ENCODE measurements around the gene ZNF492. TPM values are rescaled to one million over a fixed set of nuclear protein-coding genes. Genes with fewer than 3 reads are reported as not detected.

ZNF492 gene
- total and polyA plus RNA-seq, 9 donors: 0.31 to 1.4 (median 0.57) TPM

- H3K36me3 ChIP-seq: no peaks in the 10 kb centered on the region
- intact Hi-C loops (cut with DNase I): no loop called here
- H3K9me3 ChIP-seq: no peaks in the 10 kb centered on the region
- peaks cover 20% of the 10 kb centered on the region for H3K4me1 ChIP-seq (ENCODE audit: insufficient read depth)
- H3K4me3 ChIP-seq: no peak overlapping the region
- DNase-seq: peak; percentile 75 to 85 (median 83)
- H3K27me3 ChIP-seq: no peaks in the 10 kb centered on the region
- H3K27ac ChIP-seq: peak overlapping the region; percentile 65 to 86
- WGBS, 3 donors: 23 to 60% (median 34%) methylated on average over 25 to 44 of the region's 44 CpGs
- TF ChIP-seq EP300 (IDR thresholded peaks at IDR 0.05): no peak
- TF ChIP-seq, protein P1, sequence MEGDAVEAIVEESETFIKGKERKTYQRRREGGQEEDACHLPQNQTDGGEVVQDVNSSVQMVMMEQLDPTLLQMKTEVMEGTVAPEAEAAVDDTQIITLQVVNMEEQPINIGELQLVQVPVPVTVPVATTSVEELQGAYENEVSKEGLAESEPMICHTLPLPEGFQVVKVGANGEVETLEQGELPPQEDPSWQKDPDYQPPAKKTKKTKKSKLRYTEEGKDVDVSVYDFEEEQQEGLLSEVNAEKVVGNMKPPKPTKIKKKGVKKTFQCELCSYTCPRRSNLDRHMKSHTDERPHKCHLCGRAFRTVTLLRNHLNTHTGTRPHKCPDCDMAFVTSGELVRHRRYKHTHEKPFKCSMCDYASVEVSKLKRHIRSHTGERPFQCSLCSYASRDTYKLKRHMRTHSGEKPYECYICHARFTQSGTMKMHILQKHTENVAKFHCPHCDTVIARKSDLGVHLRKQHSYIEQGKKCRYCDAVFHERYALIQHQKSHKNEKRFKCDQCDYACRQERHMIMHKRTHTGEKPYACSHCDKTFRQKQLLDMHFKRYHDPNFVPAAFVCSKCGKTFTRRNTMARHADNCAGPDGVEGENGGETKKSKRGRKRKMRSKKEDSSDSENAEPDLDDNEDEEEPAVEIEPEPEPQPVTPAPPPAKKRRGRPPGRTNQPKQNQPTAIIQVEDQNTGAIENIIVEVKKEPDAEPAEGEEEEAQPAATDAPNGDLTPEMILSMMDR (IDR thresholded peaks at IDR 0.05): no peak
- TF ChIP-seq POLR2A (IDR thresholded peaks at IDR 0.05): no peak
Observed at GRCh38 chr19:22617614-22618320, 16.4 kb upstream of the ZNF492 start.

GRCh38 chr19:22619371-22619770, 14.8 kb upstream of the ZNF492 start:
- no peak overlapping the region for H3K4me3 ChIP-seq
- intact Hi-C loops (cut with DNase I): no loop called here
- no peaks in the 10 kb centered on the region for H3K9me3 ChIP-seq
- peaks cover 23% of the 10 kb centered on the region for H3K4me1 ChIP-seq (ENCODE audit: insufficient read depth)
- H3K36me3 ChIP-seq: no peaks in the 10 kb centered on the region
- 12 to 21% (median 16%) methylated on average over 4 of the region's 4 CpGs for WGBS, 3 donors
- no peaks in the 10 kb centered on the region for H3K27me3 ChIP-seq
- H3K27ac ChIP-seq: peak overlapping the region in 1 of 2 donors; percentile 86
- TF ChIP-seq POLR2A (IDR thresholded peaks at IDR 0.05) (no peak), EP300 (IDR thresholded peaks at IDR 0.05) (no peak)
- TF ChIP-seq, protein P1 (IDR thresholded peaks at IDR 0.05): no peak
- peak; percentile 70 to 86 (median 78) for DNase-seq

DNA sequence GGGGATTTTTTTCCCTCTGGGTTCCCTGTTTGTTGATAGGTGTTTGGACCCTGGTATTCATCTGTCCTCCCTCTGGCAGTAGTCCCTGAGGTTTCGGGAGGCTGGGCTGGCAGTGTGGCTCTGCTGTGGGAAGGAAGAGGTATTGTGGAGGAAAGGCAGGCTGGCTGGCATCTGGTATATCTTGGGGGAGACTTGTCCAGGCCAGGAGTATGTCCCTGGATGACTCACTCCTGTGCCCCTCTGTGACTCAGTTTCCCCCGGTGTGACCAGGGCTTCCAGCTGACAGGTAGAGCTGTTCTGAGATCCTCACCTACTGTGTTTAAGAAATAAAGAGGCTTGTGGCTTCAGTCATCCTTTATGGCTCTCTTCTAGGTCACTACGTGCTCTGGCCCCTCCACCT, 14.2 kb upstream of the ZNF492 start:
- Histone ChIP-seq H3K9me3 (no peaks in the 10 kb centered on the region), H3K4me3 (no peak overlapping the region), H3K36me3 (no peaks in the 10 kb centered on the region), H3K27me3 (no peaks in the 10 kb centered on the region), H3K27ac (peak overlapping the region; percentile 49 to 86), H3K4me1 (ENCODE audit: insufficient read depth) (peaks cover 23% of the 10 kb centered on the region)
- DNase-seq: no peak
- intact Hi-C loops (cut with DNase I): loop anchor here in 1 of 4 donors (10.0 kb wide), 1 partner anchor 85 kb away; no protein-coding TSS in a partner anchor
- 78 to 92% (median 88%) methylated on average over 3 of the region's 3 CpGs for WGBS, 3 donors
- TF ChIP-seq, protein P1 (IDR thresholded peaks at IDR 0.05): no peak
- TF ChIP-seq EP300 (IDR thresholded peaks at IDR 0.05) (no peak), POLR2A (IDR thresholded peaks at IDR 0.05) (no peak)

DNA sequence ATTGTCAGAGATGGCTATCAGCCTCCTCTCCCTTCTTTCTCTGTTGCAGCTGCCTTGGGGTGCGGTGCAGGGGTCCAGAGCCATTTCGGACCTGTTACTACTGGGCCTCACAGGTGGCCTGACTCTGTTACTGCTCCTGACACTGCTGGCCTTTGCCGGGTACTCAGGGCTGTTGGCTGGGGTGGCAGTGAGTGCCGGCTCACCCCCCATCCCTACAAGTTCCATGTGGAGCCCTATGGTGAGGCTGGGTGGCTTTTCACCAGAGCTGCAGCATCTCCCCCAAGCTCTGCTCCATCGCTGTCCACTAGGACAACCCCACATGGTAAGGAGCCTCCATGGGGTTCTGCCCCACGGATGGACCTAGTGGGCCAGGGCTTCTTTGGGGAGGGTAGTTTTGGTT, 13.7 kb upstream of the ZNF492 start:
- intact Hi-C loops (cut with DNase I): loop anchor here in 1 of 4 donors (10.0 kb wide), 1 partner anchor 86 kb away; no protein-coding TSS in a partner anchor
- WGBS, 3 donors: 92 to 96% (median 94%) methylated on average over 6 of the region's 6 CpGs
- H3K36me3 ChIP-seq: no peaks in the 10 kb centered on the region
- H3K9me3 ChIP-seq: no peaks in the 10 kb centered on the region
- TF ChIP-seq POLR2A (IDR thresholded peaks at IDR 0.05) (no peak), EP300 (IDR thresholded peaks at IDR 0.05) (no peak)
- TF ChIP-seq, protein P1 (IDR thresholded peaks at IDR 0.05): no peak
- H3K4me1 ChIP-seq (ENCODE audit: insufficient read depth): peaks cover 23% of the 10 kb centered on the region
- peak in 1 of 5 donors; percentile 38 for DNase-seq
- H3K4me3 ChIP-seq: no peak overlapping the region
- H3K27ac ChIP-seq: peak overlapping the region; percentile 49 to 86
- H3K27me3 ChIP-seq: no peaks in the 10 kb centered on the region
